Activated CD4-positive, alpha-beta T cell treated with anti-CD3 and anti-CD28 coated beads, Interleukin-2, amount 50 U/mL, for 48 hours (primary cell): Measurements from ENCODE around the gene BRPF1.

Source experiments
- DNase-seq, 2 experiments: peaks; one replicate each; pipeline ENCODE4 v3.0.0-alpha.2; 2020

The BRPF1 gene

DNA sequence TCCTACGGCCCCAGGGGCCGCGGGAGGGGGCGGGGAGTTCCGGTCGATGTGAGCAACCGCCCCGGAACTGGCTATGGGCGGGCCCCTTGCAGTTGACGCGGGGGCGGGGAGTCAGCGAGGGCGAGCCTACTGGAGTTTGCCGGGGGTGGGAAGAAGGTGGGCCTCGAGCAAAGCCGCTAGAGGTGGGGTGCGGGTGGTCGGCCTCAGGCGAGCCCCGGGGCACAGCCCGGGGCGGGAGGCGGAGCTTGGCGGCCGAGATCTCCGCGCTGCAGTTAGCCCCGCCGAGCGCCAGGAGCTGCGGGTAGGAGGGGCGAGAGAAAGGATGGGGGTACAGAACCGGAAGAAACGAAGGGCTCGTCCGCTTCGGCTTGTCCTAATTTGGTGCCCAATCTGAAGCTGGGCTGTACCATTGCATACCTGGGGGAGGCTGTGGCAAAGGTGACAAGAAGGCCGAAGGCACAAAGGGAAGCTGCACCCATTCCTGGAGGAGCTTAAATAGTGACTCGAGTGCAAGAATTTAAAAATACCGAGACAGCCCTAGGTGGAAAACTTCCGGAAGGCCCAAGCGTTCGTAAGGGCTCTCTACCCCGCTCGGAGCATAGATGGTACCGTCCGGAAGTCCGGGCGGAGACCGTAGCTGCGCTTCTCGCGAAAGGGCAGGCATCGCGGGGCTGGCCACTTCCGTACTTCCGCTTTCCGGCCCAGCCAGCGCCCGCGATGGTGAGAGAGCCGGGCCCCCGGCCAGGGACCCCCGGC is 61.0 kb downstream of the BRPF1 start, which contains the start of the genes ARPC4 and TADA3:
Gene ARPC4, plus strand, starts transcription at position 678 of the 756 bp plus-strand sequence. Its CDS starts 40 bp downstream, at position 718.
Gene TADA3, minus strand, starts transcription at position 69 of the 756 bp plus-strand sequence. CDS start 1,007 bp downstream, outside the sequence.
- peak; percentile 89 to 92 for DNase-seq

DNA sequence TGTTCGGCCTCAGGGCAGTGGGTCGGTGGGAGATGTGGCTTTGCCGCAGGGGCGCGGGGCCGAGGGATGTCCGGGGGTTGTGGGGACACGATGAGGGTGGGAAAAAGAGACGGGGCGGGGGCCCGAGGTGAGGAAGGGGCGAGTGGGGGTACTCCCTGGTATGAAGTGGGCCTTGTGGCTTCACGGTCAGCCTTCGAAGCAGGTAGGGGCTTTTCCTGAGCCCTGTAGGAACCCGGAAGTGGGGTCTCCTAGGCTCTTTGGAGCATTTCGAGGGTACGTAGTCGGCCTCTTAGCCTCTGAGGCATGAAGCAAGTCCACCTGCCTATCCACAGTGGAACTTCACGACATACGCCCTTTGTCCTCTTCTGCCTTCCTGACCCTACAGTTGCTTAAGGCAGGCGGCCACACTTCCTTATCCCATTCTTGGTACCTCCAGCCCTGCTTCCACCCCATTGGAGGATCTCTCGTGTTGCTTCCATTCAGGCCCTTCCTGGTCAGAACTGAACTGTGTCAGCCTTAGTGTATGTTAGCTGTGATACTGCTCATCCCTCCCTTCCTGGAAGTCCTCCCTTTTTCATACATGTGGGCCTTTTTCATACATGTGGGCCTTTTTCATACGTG is 61.7 kb downstream of the BRPF1 start:
- DNase-seq = peak in 1 of 2 experiments; percentile 35

DNA sequence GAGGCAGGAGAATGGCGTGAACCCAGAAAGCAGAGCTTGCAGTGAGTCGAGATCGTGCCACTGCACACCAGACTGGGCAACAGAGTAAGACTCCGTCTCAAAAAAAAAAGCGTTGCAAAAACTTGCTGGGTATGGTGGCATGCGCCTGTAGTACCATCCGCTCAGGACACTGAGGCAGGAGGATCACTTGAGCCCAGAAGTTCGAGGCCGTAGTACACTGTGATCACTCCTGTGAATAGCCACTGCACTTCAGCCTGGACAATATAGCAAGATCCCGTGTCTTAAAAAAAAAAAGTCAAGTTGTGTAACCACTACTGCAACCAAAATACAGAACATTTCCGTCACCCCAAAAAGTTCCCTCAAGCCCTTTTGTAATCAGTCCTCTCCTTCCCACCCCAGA is 62.9 kb downstream of the BRPF1 start:
- DNase-seq = no peak

DNA sequence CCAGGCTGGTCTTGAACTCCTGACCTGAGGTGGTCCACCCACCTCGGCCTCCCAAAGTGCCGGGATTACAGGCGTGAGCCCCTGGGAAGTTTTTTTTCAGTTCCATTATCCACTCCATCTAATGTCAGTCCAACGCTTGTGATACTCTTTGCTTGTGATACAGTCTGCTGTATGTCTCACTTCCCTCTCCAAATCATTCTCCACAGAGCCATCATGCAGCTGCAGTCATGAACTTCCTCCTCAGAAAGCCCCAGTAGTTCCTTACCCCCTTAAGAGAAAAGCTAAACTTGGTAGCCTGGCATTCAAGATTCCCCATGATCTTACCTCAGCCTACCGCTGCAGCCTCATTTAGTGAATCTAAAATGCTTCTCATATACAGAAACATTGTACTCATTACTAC is 63.7 kb downstream of the BRPF1 start:
- no peak for DNase-seq

DNA sequence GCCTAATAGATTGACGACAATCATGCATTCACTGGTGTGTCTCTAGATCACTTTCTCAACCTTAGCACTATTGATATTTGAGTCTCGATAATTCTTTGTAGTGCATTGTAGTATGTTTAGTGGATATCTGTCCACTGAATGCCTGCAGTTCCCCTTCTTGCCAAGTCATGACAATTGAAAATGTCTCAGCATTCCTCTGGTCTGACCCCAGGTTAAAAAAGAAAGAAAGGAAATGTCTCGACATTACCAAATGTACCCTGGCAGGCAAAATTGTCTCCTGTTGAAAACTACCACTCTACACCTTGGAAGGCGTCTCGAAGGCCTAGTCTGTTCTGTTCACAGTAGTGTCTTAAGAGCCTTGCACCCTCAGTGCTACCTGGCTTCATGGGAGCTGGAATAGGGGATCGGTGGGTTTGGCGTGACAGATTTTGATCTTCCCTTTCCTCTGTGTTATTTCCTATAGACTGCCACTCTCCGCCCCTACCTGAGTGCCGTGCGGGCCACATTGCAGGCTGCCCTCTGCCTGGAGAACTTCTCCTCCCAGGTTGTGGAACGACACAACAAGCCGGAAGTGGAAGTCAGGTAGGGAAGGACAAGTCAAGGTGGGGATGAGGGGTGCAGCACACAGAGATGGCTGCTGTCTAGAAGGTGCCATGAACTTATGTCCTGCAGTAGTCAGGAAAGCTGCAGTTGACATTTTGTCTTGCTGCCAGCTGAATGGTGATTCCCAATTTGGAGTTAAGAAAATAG is 65.8 kb downstream of the BRPF1 start:
- DNase-seq = no peak
